IPS DF 19.7 (cell line): ENCODE data around the gene RSL1D1.
A peak's percentile ranks its signal among the peaks of the same experiment; 100 is the strongest.

Experiments
- DNase-seq: peaks from one replicate; pipeline ENCODE4 v3.0.0-alpha.2; 2013; ENCODE audit warnings: low read depth, low spot score

RSL1D1 gene

GRCh38 chr16:11851294-11852091 is at the start of gene RSL1D1:
RSL1D1 (minus strand) TSS chr16:11851542; CDS start chr16:11851512, 30 bp downstream.
- no peak for DNase-seq

- no peak for DNase-seq
These were observed 49.7 kb upstream of the RSL1D1 start for GRCh38 chr16:11901091-11901490.

- no peak for DNase-seq
These were observed 45.3 kb upstream of the RSL1D1 start for GRCh38 chr16:11896486-11897176.

- no peak for DNase-seq
These were observed 42.2 kb upstream of the RSL1D1 start for GRCh38 chr16:11893571-11893970.

GRCh38 chr16:11892761-11893160 is 41.4 kb upstream of the RSL1D1 start:
- no peak for DNase-seq

- no peak for DNase-seq
These were observed 39.1 kb upstream of the RSL1D1 start for GRCh38 chr16:11890231-11890965.

GRCh38 chr16:11886881-11887280 is 35.5 kb upstream of the RSL1D1 start:
- no peak for DNase-seq

GRCh38 chr16:11884035-11884434 is 32.7 kb upstream of the RSL1D1 start:
- DNase-seq, result no peak

GRCh38 chr16:11880007-11880406 is 28.7 kb upstream of the RSL1D1 start:
- no peak for DNase-seq

- DNase-seq, result no peak
These were observed 26.0 kb upstream of the RSL1D1 start for GRCh38 chr16:11877374-11877773.

GRCh38 chr16:11876306-11876705 is 25.0 kb upstream of the RSL1D1 start:
- no peak for DNase-seq

GRCh38 chr16:11875721-11876120 is 24.4 kb upstream of the RSL1D1 start:
- DNase-seq, result no peak

- DNase-seq, result peak; percentile 30
These were observed 19.9 kb upstream of the RSL1D1 start for GRCh38 chr16:11871193-11871592.

- DNase-seq, result no peak
These were observed 19.1 kb upstream of the RSL1D1 start for GRCh38 chr16:11870399-11870798.

GRCh38 chr16:11869353-11870228 is 18.2 kb upstream of the RSL1D1 start:
- DNase-seq, result no peak

GRCh38 chr16:11868412-11868980 is 17.2 kb upstream of the RSL1D1 start:
- no peak for DNase-seq

- no peak for DNase-seq
These were observed 11.1 kb upstream of the RSL1D1 start for GRCh38 chr16:11862489-11862888.

GRCh38 chr16:11857161-11857560 is 5.8 kb upstream of the RSL1D1 start:
- DNase-seq, result no peak

GRCh38 chr16:11852092-11852809 is 909 bp upstream of the RSL1D1 start:
- DNase-seq, result no peak

GRCh38 chr16:11848842-11849241 is 2.5 kb downstream of the RSL1D1 start:
- DNase-seq, result no peak
